Measurements from ENCODE around the gene JOSD2.

Gene JOSD2

DNA sequence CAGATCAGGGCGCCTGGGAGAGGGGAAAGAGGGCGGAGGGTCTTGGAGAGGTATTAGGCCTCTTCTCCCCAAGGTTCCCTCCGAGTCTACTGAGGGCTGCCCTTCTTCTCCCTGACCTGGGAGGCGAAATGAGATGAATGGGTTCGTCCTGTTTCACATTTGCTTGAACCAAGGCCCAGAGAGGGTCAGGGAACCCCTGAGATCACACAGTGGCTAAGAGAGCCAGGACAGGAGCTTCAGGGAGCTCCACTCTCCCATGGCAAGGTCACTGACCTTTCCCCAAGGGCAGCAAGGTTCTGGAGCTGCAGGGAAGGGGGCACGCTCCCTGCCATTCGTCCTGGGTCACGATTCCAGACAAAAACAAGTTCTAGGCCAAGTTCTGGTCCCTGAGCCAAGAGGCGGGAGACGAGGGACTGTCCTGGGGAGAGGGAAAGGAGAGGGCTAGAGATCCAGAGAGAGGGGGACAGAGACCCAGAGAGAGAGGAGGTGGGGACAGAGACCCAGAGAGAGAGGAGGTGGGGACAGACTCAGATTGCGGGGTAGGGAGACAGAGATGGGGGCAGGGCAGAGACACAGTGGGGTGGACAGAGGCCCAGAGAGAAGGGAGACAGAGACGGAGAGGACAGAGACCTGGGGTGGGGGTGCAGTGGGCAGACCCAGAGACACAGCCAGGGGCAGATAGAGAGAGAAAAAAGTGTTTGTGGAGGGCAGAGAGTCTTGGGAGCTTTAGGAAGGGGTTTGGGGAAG is 2.2 kb upstream of the JOSD2 start:
- no peak for DNase-seq

DNA sequence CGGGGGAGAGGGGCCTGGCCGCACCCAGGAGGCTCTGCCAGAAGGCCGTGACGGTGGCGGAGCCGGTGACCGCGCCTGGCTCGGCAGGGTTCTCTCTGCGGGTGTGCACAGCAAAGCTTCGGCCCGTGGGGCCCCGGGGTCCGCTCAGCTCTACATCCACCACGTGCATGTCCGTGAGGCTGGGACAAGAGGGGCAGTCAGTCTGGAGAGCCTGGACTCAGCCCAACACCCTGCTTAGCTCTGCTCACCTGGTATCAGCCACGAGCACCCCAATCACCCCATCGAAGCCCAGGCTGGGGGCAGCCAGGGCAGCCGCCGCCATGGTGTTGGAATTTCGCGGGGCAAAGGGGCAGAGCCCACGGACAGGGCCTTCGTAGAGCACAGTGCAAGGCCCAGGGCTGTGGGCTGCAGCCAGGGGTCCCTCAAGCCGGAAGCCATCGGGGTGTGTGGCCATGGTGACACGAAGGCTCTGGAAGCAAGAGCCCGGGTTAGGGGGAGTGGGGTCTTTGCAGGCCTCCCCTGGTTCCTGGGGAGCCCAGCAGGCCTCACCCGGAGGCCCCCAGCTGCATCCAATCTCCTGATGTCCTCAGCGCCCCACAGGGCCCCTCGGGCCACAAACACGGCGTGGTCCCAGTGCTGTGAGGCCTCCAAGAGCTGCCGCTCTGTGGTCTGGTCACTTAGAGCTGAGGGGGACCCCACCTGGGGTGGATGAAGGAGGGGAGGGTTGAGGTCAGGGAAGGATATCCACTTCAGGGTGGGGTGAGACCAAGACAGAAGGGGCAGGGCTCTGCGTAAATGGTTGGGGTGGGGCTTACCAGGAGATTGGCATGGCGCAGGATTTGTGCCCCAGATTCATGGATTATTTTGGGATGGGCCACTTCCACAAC is 1.4 kb upstream of the JOSD2 start:
- no peak for DNase-seq

DNA sequence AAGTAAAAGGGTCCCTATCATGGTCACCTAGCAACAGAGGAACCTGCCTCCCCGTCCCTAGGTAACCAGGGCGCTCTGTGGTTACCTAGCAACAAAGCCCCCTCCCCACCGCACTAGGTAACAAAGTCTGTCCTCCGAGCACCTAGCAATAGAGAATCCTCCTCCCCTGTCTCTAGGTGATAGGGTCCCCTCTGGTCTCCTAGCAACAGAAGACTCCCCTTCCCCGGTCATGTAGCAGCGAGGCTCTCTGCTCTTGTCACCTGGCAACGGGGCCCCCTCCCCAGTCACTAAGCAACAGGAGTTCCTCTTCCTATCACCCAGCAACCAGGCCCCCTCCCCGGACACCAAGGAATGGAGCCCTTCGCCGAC is 307 bp downstream of the JOSD2 start:
- no peak for DNase-seq

DNA sequence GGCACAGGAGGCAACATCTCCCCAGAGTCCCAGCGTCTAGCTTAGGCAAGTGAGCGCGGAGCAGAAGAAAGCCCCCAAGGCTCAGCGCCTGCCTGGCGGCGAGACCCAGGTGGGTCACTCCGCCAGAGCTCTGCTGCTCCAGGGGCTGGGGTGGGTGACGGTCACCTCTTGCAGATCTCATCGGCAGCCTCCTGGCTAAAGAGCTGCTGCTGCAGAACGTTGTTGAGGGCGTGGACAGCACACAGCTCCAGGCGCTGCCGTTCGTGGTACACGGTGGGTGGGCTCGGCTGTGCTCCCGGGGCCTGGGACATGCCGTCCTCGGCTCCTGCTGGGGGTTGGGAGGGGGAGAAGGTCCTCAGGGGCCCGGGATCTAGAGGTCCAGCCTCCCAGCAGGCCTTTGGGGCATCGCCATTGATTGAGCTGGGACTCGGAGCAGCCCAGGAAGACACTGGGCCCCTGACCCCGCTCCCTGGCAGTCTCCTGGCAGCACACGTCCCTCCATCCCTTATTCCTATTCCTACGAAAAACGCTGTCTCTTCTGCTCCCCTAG is 795 bp downstream of the JOSD2 start:
- no peak for DNase-seq

DNA sequence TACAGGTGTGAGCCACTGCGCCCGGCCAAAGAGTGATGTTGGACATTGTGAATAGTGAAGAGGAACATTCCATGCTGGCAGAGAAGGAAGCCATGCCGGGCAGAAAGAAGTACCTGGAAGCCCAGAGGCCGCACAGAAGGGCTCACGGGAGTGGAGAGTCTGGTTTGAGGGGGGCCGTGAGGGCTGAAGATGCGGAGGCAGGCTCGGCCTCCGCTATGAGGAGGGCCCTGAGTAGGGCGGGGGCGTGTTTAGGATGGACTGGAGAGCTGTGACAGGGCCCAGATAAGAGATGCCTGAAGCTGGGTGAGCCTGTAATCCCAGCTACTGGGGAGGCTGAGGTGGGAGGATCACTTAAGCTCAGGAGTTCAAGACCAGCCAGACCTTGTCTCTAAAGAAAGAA is 1.6 kb downstream of the JOSD2 start:
- DNase-seq, result no peak

DNA sequence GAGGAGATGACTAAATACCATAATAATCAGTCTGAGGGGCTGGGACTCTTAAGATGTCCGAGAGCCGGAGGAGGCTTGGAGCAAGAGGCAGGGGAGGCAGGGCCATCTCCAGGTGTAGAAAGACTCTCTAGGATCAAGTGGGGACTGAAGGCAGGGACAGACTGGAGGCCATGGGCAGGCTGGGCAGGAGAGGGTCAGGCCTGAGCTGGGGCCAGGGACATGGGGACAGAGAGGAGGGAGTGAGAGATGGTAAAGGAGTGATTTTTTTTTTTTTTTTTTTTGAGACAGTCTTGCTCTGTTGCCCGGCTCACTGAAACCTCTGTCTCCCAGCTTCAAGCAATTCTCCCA is 2.2 kb downstream of the JOSD2 start:
- DNase-seq, result no peak

DNA sequence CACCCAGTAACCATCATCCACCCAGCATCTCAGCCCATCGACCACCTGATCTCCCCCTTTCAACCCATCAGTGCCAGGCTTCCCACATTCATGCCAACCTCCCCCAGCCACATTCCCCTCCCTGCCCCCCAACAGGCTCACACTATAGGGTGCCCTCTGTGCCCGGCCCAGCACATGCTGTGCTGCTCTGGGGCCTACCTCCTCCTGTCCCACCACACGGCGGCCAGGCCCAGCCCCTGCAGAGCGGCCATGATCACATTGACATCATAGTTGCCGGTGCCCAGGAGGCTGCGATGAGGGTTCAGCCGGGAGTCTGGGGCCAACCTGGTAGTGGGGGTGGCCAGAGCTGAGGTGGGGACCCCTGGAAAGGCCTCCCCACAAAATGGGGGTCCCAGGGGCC is 3.6 kb downstream of the JOSD2 start:
- no peak for DNase-seq

DNA sequence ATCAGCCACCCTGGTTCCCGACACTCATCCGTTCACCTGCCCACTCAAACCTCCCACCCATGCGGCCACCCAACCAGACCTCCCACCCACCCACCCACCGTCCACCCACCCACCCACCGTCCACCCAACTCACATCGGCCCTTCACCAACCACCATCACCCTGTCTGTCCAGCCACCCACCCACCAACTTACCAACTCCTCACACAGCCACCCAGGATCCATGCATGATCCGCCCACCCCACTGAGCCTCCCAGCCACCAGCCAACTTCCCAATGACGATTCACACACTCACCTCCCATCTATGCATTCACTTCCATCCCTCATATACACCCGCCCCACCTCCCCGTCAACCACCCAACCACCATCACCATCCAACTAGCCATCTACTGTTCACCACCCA is 4.3 kb downstream of the JOSD2 start:
- no peak for DNase-seq

DNA sequence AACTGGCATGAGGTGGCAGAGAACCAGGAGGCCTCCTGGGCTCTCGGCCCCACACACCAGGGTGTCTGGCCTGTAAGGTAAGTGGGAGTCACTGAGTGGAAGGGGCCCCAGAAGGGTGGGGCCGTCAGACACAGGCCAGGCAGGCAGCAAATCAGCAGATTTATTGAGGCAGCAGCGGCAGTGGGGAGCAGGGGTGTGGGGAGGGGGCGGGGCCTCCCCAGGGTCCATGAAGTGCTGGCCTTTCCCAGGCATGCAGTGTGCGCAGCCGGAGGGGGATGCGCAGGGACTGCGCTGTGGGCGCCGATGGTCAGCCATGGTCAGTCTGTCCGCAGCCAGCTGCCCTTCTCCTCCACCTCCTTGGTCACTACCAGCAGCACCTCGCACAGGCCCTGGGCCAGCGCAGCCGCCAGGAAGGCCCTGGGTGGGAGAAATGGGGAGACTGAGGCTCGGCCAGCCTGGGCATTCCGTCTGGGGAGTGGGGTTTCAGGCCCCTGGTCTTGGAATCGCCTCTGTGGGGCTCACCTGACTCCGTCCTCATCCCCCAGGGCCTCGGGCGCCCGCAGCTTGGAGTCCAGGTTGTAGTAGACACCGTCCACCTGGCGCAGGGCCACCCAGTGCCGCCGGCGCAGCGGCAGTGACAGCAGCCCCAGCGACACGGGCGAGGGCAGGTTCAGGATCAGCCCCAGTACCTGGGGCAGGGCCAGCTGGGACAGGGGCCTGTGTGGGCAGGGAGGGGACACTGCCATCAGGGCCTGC is 5.0 kb downstream of the JOSD2 start:
- DNase-seq, result no peak

DNA sequence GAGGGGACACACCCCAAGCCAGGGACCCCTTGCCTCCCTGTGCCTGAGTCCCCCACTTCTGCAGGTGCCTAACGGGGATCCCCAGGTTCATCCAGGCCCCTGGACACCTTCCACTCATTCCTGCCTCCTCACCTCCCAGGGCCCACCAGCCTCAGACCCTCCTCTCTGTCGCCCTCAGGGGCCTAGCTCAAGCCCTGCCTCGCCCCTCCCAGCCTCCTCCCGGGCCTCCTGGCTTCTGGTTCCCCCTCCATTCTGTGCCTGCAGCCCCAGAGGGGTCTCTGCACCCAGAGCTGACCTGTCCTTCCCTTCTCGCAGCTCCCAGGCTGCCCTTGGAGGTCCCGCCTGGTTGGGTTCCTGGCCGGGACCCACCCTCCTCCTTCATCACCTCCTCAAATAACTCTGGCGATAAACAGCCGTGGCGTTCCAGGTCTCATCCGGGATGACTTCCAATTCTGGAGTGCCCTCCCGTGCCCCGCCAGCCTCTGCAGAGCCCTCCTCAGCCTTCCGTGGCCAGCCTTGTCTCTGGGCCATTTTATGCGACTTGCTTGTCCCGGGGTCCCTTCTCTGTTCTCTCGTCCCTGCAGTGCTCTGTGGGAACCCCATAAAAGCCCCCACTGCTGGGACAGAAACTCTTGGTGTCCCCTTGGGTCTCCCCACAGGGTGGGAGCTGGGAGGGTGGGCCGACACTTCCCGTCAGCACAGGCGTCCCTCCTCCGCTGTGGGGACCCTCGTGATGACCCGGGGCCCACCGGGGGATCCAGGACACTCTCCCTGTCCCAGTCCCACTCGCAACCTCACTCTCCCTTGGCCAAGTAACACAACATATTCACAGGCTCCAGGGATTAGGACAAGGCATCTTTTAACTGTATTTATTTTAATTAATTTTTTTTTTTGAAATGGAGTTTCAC is 9.2 kb downstream of the JOSD2 start:
- DNase-seq, result no peak

DNA sequence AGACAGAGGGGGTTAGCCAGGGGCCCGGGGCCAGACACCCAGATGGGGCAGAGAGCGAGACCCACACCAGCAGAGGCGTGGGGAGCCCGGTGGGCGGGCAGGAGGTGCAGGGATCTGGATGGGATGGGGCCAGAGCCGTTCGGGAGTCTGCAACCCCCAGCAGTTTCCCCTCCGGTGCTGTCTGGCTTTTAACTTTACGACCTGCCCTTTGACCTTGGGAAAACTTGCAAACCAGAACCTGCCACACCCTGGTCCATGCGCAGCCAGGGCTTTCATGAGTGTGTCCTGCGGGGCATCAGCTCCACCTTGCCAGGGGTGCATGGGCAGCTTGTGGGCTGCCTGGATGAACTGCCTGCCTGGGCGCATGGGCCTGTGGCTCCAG is 9.8 kb downstream of the JOSD2 start:
- DNase-seq, result no peak

DNA sequence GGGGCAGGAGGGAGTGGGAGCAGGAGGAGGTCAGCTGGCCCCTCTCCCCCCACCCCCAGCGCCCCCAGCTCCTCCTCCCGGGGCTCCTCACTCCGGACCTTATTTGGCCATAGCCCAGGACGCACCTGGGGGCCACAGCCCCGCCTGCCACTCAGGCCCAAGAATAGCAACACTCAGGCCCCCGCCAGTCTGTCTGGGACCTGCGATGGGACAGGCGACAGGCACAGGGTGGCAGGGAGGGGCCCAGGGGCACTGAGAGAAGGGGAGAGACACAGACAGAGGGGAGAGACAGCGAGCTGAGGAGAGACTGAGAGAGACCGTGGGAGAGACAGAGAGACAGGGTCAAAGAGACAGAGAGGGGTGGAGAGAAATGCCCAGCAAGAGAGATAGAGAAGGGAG is 10.2 kb downstream of the JOSD2 start:
- DNase-seq, result no peak

DNA sequence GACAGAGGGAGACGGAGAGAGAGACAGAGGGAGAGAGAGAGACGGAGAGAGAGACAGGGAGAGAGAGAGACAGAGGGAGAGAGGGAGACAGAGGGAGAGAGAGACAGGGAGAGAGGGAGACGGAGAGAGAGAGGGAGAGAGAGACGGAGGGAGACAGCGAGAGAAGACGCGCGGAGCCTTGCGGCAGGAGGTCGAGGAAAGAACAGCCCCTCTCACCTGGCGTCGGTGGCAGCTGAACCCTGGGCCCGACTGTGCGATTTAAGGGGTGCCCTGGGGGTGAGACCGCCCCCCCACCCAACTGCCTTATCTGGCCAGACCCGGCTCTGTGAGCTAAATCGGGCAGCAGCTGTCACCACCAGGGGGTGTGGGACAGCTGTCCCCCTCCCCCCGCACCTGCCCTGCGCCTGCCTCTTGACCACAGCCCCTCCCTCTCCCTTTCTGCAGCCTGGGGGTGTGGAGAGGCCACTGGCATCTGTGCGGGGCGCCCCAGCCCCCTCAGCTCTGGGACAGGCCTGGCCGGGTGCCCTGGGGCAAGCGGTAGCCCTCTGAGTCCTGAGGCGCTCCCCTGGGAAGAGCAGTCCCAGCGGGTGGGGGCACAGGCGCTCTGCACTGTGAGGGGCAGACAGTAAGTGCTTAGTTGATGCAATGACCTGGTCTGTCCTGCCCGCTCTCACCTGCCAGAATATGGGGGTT is 10.8 kb downstream of the JOSD2 start:
- DNase-seq, result peak; percentile 39

DNA sequence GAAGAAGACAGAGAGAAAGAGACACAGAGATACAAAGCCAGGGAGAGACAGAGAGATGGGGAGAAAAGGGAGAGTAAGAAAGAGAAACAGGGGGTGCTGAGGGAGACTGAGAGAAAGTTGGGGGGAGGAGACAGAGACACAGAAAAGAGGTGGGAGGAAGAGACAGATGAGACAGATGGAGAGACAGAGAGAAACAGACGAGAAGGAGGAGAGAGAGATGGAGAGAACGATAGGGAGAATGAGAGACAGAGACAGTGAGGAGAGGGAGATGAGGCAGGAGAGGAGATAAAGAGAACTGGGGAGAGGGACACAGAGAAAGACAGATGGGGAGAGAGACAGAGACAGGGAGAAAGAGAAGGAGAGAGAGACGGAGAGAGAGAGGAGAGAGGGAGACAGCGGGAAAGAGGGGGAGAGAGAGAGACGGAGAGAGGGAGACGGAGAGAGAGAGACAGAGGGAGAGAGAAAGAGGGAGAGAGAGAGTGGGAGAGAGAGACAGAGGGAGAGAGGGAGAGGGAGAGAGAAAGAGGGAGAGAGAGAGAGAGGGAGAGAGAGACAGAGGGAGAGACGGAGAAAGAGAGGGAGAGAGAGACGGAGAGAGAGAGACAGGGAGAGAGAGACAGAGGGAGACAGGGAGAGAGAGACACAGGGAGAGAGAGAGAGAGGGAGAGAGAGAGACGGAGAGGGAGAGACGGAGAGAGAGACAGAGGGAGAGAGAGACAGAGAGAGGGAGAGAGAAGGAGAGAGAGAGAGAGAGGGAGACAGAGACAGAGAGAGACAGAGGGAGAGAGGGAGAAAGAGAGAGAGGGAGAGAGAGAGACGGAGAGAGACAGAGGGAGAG is 12.6 kb downstream of the JOSD2 start:
- no peak for DNase-seq

DNA sequence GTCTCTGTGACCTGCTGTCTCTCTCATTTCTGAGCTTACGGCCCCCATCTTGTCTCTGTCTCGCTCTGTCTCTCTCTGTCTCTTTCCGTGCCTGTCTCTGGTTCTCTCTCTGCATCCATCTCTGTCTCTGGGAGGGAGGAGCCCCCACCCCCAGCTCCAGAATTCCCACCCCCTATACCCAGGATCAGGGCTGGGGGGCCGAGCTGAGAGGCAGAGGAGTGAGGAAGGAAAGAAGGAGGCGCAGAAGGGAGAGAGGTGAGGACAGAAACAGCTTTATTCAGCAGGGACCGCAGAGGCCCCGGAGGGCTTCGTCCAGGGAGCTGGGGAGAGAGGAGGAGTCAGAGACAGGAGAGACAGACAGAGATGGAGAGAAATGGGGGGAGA is 14.0 kb downstream of the JOSD2 start:
- DNase-seq, result no peak

DNA sequence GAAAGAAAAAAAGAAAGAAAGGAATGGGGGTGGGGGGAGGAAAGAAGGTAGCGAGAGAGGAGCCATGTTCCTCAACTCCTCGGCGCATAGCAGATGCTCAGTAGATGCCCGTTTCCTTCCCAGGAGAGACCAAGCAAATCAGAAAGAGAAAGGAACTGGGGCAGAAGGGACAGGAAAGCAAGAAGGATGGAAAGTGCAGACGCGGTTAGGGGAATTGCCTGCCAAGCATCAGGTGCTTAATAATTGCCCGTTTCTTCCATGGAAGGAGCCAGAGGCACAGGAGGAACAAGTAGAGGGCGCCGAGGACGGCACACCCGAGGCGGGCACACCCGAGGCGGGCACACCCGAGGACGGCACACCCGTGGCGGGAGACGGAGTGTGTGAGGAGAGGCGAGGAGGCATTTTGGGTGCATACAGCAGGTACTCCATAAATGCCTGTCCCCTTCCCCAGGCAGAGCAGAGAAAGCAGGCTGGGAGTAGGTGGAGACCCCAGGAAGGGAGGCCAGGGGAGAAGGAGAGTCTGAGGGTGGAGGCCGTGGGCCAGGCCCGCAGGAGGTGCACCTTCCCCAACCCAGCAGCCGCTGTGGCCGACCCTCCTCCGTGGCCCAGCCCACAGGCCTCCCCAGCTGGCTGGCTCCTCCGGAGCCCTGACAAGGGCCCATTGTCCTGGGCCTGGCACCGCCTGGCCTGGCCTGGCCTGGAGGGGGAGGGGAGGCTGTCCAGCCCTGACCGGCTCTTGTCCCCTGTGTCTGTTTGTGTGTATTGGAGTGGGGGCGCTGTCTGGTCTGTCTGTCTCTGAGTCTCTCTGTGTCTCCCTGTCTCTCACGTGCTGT is 14.6 kb downstream of the JOSD2 start:
- DNase-seq, result peak; percentile 95

DNA sequence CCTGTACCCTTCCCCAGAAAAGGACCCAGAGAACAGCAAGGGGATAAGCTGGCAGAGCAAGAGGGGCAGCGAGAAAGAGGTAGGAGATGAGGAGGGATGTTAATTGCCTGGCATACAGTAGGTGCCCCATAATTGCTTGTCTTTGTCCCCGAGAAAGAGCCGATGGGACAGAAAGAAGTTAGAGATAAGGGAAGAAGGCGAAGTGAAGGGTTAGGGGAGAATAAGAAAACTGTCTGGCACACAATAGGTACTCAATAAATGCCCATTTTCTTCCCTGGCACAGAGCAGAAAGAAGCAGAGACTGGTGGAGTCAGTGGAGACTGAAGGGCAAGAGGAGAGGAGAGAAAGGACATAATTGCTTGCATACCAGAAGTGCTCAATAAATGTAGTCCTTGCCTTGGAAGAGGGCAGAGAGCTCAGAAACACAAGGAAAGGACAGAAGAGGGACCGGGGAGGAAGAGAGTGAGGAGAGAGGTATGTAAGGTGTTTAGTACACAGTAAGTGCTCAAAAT is 15.9 kb downstream of the JOSD2 start:
- no peak for DNase-seq

DNA sequence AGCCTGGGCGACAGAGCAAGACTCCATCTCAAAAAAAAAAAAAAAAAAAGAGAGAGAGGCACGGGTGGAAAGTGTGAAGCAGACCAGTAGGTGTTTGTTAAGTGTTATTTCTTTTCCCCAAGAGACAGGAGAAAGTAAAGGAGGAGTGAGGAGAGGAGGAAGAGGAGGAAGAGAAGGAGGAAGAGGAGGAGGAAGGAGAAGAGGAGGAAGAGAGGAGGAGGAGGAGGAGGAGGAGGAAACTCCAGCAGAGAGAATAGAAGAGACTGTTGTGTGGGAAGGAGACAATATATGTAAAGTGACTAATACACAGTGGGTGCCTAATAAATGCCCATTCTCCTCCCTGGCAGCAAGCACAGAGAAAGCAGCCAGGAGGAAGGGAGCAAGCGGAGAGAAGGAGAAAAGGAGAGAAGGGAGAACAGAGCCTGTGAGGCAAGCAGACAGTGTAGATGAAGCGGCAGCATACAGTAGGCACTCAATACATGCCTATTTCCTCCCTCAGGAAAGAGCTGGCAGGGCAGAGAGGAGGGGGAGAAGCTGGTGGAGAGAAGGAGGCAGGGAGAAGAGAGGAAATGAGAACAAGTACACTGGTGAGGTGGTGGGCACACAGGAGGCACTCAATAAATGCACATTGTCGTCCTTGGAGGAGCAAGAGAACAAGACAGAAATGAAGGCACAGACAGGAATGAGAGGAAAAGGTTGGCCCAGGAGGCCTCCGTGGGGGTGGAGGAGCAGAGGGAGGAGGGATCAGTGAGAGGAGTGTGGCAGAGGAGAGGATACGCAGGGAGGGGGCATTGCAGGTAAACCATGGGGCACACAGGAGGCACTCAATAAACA is 16.6 kb downstream of the JOSD2 start:
- no peak for DNase-seq

DNA sequence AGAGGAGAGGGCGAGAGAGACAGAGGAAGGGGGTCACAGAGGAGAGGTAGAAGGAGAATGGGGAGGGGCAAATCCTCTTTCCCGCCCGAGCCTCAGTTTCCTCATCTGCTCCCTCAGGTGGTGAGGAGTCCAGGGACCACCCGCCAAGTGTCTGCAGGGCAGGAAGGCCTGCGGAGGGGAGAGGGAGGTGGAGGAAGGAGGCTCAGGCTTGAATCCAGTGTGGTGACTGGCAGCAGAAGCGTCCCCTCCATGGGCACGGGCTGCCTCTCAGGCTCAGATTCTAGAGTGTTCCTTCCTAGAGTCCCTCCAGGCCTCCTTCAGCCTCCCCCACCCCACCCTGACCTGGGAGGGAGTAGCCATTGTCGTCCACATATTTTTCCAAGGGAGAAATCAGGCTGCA is 17.8 kb downstream of the JOSD2 start:
- DNase-seq, result no peak

Data from midbrain (tissue), 1 donor.